GM18511 (cell line): ENCODE measurements around the gene AREL1.

Source experiments
- ATAC-seq: cut with Tn5 transposase; IDR thresholded peaks from one replicate; pipeline ENCODE4 v1.9.1; 2021; ENCODE audit warnings: mild to moderate bottlenecking, moderate library complexity; ENCODE audit not compliant: unreplicated experiment

Gene AREL1

DNA sequence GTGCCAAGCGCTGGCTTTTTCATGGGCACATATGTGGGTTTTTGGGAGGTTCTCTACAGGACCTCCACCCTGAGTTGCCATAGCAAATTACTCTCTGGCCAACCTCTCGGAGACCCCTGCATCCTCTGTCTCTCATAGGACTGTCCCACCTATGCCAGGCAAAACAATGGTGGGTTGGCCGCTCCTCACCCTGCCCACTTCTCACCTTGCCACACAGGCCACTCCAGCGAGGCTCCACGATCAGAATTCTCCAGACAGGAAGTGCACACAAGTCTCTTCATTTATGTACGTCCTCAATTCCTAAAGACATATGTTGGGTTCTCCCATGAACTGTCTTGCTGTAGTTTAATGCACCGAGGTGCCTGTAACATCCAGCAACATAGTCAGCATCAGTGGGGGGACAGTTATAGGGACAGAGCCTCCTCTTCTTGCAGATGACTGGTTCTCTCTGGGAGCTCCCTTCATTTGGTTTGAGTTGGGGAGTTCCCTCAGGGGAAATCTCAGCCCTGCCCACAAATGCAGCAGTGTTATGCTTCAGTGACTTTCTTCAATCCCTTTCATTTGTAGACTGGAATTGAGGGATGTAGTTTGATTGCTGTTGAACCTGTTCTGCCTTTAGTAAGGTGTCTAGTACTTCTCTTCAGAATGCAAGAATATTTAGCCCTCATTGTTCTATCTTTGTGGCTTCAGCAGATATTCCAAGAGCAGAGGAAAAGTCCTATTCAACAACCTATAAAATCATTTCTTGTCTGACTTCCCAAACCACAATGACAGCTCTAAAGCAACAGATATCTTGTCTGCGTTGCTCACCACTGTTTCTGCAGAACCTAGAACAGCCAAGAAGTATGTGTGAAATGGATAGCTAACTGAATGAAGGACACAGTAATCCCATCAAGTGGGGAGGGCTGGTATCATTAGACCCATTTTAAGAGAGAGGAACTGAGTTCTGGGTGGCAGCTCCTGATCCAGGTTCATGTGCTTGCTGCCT lies 98.1 kb downstream of the AREL1 start:
- ATAC-seq: no peak

DNA sequence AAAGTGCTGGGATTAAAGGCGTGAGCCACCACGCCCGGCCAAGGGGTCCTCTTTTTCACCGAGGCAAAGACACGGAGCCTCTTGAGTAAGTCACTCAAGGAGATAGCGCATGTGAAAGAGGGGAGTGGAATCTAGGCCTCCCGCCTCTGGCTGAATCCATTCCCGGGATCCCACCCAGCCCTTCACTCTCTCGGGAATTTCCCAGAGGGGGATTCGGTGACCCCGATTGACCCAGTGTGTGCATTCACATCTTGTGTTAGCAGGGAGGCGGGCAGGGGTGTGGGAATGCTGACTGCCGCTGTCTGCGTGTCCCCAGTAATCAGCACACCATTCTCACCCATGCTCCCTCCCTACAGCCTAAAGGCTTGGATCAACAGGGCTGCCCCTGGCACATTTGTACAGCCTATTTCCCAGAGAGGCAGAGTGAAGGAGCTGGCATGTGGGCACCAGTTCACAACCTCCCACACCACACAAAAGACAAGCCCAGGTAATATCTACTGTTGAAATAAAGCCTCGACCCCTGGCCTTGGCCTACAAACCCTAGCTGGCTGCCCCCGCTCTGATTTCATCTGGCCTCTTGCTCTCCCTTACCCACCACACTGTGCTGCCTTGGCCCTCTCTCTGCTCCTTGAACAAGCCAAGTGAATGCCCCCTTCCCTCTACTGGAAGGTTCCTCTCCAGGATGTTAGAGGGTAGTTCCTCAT lies 99.5 kb downstream of the AREL1 start:
- ATAC-seq: no peak

DNA sequence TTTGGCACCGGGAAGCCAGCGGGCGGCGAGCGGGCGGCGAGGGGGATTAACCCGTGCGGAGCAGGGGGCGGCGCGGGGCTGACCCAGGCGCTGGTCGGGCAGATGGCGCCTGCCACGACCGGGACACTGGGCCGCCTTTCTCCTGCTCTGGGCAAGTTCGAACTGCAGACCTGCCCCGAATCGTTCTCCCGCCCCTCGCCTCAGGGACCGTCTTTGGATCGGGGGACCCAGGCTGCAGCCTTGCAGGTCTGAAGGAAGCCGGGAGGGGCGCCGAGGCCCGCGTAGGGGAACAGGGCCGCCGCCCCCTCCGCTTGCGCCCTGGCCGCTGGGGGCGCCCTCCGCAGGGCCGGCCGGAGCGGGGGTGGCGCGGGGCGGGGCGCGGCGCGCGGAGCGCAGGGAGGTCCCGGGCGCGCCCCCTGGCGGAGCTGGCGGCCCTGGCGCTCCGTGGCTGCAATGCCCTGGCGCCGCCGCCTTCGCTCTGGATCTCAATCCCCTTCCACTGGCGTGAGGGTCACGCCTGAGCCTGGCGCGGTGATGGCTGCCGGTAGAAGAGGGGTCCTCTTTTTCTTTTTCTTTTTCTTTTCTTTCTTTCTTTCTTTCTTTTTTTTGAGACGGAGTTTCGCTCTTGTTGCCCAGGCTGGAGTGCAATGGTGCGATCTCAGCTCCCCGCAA lies 100.4 kb downstream of the AREL1 start:
- peak; percentile 72 for ATAC-seq

DNA sequence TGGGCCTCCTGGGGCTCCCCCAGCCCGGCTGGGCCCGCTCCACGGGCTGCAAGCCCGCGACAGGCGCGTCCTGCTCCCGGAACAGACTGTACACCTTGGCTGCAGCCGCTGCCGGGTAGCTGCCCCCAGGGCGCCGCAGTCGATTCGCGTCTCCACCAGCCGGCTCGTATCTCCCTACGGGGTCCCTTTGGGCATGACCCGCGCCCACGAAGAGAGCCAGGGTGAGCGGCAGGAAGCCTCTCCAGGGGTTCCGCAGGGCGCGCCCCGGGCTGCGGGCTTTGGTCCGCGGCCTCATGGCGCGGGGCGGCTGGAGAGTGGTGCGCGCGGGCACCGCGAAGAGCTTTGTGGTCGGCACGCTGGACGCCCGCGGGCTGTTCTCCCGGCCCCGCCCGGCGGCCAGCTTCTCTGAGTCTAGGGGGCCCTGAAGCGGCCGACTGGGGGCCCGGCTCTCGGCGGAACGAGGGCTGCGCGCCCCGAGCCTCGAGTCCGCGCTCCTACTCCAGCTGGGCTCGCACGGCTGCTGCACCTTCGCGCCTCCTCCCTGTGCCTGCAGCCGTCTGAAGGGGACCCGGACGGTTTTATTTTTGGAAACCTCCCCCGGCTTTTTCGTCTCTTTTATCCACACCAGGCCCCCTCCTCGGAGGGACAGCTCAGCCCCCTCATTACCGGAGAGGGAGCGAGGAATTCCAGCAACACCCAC lies 101.1 kb downstream of the AREL1 start, which contains the start of gene LTBP2:
LTBP2 (minus strand) TSS at position 588 of the 700 bp plus-strand sequence; CDS start at position 295, 293 bp downstream.
- ATAC-seq: peak; percentile 24
